Brain microvascular endothelial cell (primary cell): ENCODE data around the gene C1QTNF8.

Source experiments
- DNase-seq: peaks from one replicate; pipeline ENCODE4 v3.0.0-alpha.2; 2020
- H3K27ac ChIP-seq: fragments of 250-450 bp; sonication (Bioruptor Pico); 2 replicates; pipeline ENCODE4 v1.5.1; 2020; ENCODE audit warnings: mild to moderate bottlenecking, moderate library complexity
- H3K27me3 ChIP-seq: fragments of 250-450 bp; sonication (Bioruptor Pico); replicated peaks from 2 replicates; pipeline ENCODE4 v1.5.1; 2020; ENCODE audit warnings: mild to moderate bottlenecking
- H3K36me3 ChIP-seq: fragments of 250-450 bp; sonication (Bioruptor Pico); replicated peaks from 2 replicates; pipeline ENCODE4 v1.5.1; 2020; ENCODE audit warnings: mild to moderate bottlenecking
- H3K4me3 ChIP-seq: 2 replicates; pipeline ENCODE4 v1.5.1; 2011; ENCODE audit warnings: low read depth, mild to moderate bottlenecking, control low read depth, low read length, moderate library complexity
- in situ Hi-C: cut with HindIII; loops from 2 replicates; pipeline ENCODE4 v1.10.0; 2017; ENCODE audit warnings: low sequenced_read_pairs, low pct_ligation_motif_present
- TF ChIP-seq, protein P1 (sequence below): IDR thresholded peaks from 2 replicates; pipeline ENCODE4 v1.5.1; 2011; ENCODE audit warnings: low read depth, mild to moderate bottlenecking, moderate library complexity, low read length, control low read depth, inconsistent platforms; ENCODE audit errors: missing control alignments

The C1QTNF8 gene

GRCh38 chr16:1069154-1069553 lies 26.9 kb downstream of the C1QTNF8 start:
- peaks cover 62% of the 10 kb centered on the region for H3K27me3 ChIP-seq
- H3K27ac ChIP-seq = no peak overlapping the region
- in situ Hi-C loops = no loop called here
- no peak overlapping the region for H3K4me3 ChIP-seq
- H3K36me3 ChIP-seq = no peaks in the 10 kb centered on the region
- TF ChIP-seq, protein P1, sequence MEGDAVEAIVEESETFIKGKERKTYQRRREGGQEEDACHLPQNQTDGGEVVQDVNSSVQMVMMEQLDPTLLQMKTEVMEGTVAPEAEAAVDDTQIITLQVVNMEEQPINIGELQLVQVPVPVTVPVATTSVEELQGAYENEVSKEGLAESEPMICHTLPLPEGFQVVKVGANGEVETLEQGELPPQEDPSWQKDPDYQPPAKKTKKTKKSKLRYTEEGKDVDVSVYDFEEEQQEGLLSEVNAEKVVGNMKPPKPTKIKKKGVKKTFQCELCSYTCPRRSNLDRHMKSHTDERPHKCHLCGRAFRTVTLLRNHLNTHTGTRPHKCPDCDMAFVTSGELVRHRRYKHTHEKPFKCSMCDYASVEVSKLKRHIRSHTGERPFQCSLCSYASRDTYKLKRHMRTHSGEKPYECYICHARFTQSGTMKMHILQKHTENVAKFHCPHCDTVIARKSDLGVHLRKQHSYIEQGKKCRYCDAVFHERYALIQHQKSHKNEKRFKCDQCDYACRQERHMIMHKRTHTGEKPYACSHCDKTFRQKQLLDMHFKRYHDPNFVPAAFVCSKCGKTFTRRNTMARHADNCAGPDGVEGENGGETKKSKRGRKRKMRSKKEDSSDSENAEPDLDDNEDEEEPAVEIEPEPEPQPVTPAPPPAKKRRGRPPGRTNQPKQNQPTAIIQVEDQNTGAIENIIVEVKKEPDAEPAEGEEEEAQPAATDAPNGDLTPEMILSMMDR = no peak
- no peak for DNase-seq

DNA sequence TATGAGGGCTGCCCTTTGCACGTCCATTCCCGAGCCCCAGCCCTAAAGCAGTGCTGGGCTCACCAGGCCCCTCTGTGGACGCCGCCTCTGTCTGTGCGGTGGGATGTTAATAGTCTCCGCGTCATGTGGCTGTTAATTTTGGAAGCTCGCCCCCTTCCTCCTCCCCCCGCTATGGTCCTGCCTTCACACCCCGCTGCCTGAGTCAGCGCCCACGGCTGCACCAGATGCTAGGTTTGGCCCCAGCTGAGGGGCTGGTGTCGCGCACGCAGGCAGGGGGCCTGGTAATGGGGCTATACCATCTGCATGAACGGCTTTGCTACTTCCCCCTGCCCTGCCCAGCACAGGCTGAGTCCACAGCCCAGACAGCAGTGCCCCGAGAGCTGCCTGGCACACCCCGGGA lies 27.6 kb downstream of the C1QTNF8 start:
- no peak overlapping the region for H3K27ac ChIP-seq
- DNase-seq = no peak
- no peak overlapping the region for H3K4me3 ChIP-seq
- H3K27me3 ChIP-seq = peaks cover 58% of the 10 kb centered on the region
- TF ChIP-seq, protein P1 = no peak
- in situ Hi-C loops = no loop called here
- no peaks in the 10 kb centered on the region for H3K36me3 ChIP-seq

GRCh38 chr16:1067629-1068028 lies 28.4 kb downstream of the C1QTNF8 start:
- TF ChIP-seq, protein P1 = no peak
- DNase-seq = no peak
- in situ Hi-C loops = no loop called here
- no peak overlapping the region for H3K4me3 ChIP-seq
- H3K36me3 ChIP-seq = no peaks in the 10 kb centered on the region
- no peak overlapping the region for H3K27ac ChIP-seq
- peaks cover 52% of the 10 kb centered on the region for H3K27me3 ChIP-seq

GRCh38 chr16:1066584-1067172 lies 29.4 kb downstream of the C1QTNF8 start:
- no peak for DNase-seq
- H3K27me3 ChIP-seq = peaks cover 47% of the 10 kb centered on the region
- TF ChIP-seq, protein P1 = no peak
- no peak overlapping the region for H3K4me3 ChIP-seq
- in situ Hi-C loops = no loop called here
- no peak overlapping the region for H3K27ac ChIP-seq
- H3K36me3 ChIP-seq = no peaks in the 10 kb centered on the region

DNA sequence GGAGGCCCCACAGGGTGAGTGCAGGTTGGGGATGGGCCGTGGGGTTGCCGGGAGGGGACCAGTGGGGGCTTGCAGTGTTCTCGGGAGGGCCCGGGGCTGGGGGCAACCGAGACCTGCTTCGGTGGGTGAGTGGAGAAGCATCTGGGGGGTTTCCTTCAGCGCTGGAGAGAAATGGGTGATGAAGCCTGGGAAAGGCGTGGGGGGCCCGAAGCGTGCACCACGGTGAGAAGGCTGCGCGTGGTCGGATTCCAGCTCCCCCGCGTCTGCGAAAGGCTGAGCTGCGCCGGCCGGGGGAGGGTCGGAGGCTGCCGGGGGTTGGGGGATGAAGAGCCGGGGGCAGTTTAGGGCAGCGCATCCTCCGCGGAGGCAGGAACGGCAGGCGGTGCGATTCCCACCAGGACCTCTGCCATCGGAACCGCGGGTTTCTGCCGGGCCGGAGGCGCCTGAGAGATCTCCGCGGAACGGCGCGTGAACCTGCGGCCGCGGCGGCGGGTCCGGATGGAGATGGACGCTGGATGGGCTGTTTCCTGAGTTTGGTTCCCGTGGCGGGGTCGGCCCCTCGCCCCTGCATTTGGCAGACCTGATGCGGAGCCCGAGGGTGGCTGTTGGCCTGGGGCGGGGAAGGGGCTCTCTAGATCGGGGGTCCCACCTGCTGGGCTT lies 30.4 kb downstream of the C1QTNF8 start:
- in situ Hi-C loops = no loop called here
- DNase-seq = no peak
- peaks cover 38% of the 10 kb centered on the region for H3K27me3 ChIP-seq

More for the DNA sequence above, 30.4 kb downstream of the C1QTNF8 start:
- TF ChIP-seq, protein P1 = no peak
- Histone ChIP-seq H3K4me3 (no peak overlapping the region), H3K27ac (no peak overlapping the region), H3K36me3 (no peaks in the 10 kb centered on the region)
